Right atrium auricular region (tissue), 2 donors: ENCODE results near the gene ZNF136. TPM values are rescaled to one million over a fixed set of nuclear protein-coding genes. Genes with fewer than 3 reads are reported as not detected.

ENCODE experiments used
- DNase-seq: peaks from one replicate; pipeline ENCODE4 v3.0.0-alpha.2; 2019; ENCODE audit warnings: low spot score
- H3K27ac ChIP-seq, 2 donors: fragments of 200-600 bp; sonication (generic); 1 replicate in 1 of 2; 2 replicates in 1 of 2; pipeline ENCODE4 v1.5.1; 2016 to 2019
- H3K27me3 ChIP-seq, 2 donors: fragments of 200-600 bp; sonication (generic); one replicate each; pipeline versions ENCODE4 v1.5.1 to v1.6.0; 2017 to 2019
- H3K36me3 ChIP-seq: fragments of 200-600 bp; sonication (generic); one replicate; pipeline ENCODE4 v1.5.1; 2016
- H3K4me1 ChIP-seq, 2 donors: fragments of 200-600 bp; sonication (generic); one replicate each; pipeline versions ENCODE4 v1.5.1 to v1.6.0; 2017 to 2019
- H3K4me3 ChIP-seq, 2 donors: fragments of 200-600 bp; sonication (generic); 1 replicate in 1 of 2; 2 replicates in 1 of 2; pipeline ENCODE4 v1.5.1; 2017 to 2019; ENCODE audit warnings: mild to moderate bottlenecking in 1 of 2, moderate library complexity in 1 of 2
- H3K9me3 ChIP-seq, 2 donors: fragments of 200-600 bp; sonication (generic); one replicate each; pipeline ENCODE4 v1.5.1; 2019
- CTCF ChIP-seq, 2 donors: fragments of 200-600 bp; sonication (generic); IDR thresholded peaks; one replicate each; pipeline ENCODE4 v1.5.1; 2019; ENCODE audit warnings: antibody characterized with exemption in 2 of 2
- total RNA-seq, 2 donors: library from RNA; depleted of rRNA; stranded (reverse); fragments of >200 nt; gene quantifications; one replicate each; pipeline ENCODE4 v1.1.0, GENCODE V29; 2016

The ZNF136 gene
- total RNA-seq, 2 donors from 2014 or later = 3.2 to 3.6 TPM

- DNase-seq = no peak
- Histone ChIP-seq H3K4me3 (no peak overlapping the region), H3K27ac (no peak overlapping the region), H3K9me3 (peaks cover 0 to 9% of the 10 kb centered on the region in 2 donors), H3K4me1 (peaks cover 0 to 10% of the 10 kb centered on the region in 2 donors), H3K36me3 (no peaks in the 10 kb centered on the region), H3K27me3 (no peaks in the 10 kb centered on the region)
- no peak for TF ChIP-seq CTCF (IDR thresholded peaks at IDR 0.05)
These were observed 35.2 kb downstream of the ZNF136 start for GRCh38 chr19:12198136-12198535.

- no peak for TF ChIP-seq CTCF (IDR thresholded peaks at IDR 0.05)
- no peaks in the 10 kb centered on the region for H3K36me3 ChIP-seq
- H3K4me3 ChIP-seq = no peak overlapping the region
- no peaks in the 10 kb centered on the region for H3K27me3 ChIP-seq
- no peak overlapping the region for H3K27ac ChIP-seq
- DNase-seq = no peak
- peaks cover 0 to 10% of the 10 kb centered on the region in 2 donors for H3K4me1 ChIP-seq
- H3K9me3 ChIP-seq = peaks cover 0 to 9% of the 10 kb centered on the region in 2 donors
These were observed 37.0 kb downstream of the ZNF136 start for GRCh38 chr19:12199757-12200419.

- no peak for DNase-seq
- H3K4me3 ChIP-seq = no peak overlapping the region
- no peak overlapping the region for H3K27ac ChIP-seq
- peak in 1 of 2 donors; percentile 47 for TF ChIP-seq CTCF (IDR thresholded peaks at IDR 0.05)
- peaks cover 0 to 9% of the 10 kb centered on the region in 2 donors for H3K9me3 ChIP-seq
- H3K36me3 ChIP-seq = no peaks in the 10 kb centered on the region
- H3K27me3 ChIP-seq = no peaks in the 10 kb centered on the region
- no peaks in the 10 kb centered on the region for H3K4me1 ChIP-seq
These were observed 39.4 kb downstream of the ZNF136 start for GRCh38 chr19:12202250-12202649.

GRCh38 chr19:12205296-12205695 is 42.4 kb downstream of the ZNF136 start:
- TF ChIP-seq CTCF (IDR thresholded peaks at IDR 0.05) = no peak
- H3K4me3 ChIP-seq = no peak overlapping the region
- no peaks in the 10 kb centered on the region for H3K36me3 ChIP-seq
- H3K27ac ChIP-seq = no peak overlapping the region
- no peaks in the 10 kb centered on the region for H3K4me1 ChIP-seq
- peaks cover 10 to 30% of the 10 kb centered on the region in 2 donors for H3K9me3 ChIP-seq
- H3K27me3 ChIP-seq = no peaks in the 10 kb centered on the region
- DNase-seq = no peak

- Histone ChIP-seq H3K27ac (no peak overlapping the region), H3K4me3 (no peak overlapping the region), H3K4me1 (no peaks in the 10 kb centered on the region), H3K9me3 (peaks cover 10 to 38% of the 10 kb centered on the region in 2 donors), H3K27me3 (no peaks in the 10 kb centered on the region), H3K36me3 (no peaks in the 10 kb centered on the region)
- DNase-seq = no peak
- TF ChIP-seq CTCF (IDR thresholded peaks at IDR 0.05) = no peak
These were observed 45.3 kb downstream of the ZNF136 start for GRCh38 chr19:12208221-12208620.

GRCh38 chr19:12217332-12217731 is 54.4 kb downstream of the ZNF136 start:
- no peak overlapping the region for H3K27ac ChIP-seq
- H3K4me3 ChIP-seq = no peak overlapping the region
- no peak for TF ChIP-seq CTCF (IDR thresholded peaks at IDR 0.05)
- no peak for DNase-seq
- H3K9me3 ChIP-seq = peaks cover 4 to 56% of the 10 kb centered on the region in 2 donors
- no peaks in the 10 kb centered on the region for H3K27me3 ChIP-seq
- H3K36me3 ChIP-seq = no peaks in the 10 kb centered on the region
- H3K4me1 ChIP-seq = no peaks in the 10 kb centered on the region
